ENCODE data around the gene CNTNAP3B.
"Not testable (repeated sequence)": the region's sequence is repeated elsewhere in the genome, so short reads cannot be mapped to it uniquely, and the experiment has no call there.

CNTNAP3B gene

GRCh38 chr9:42129073-42129729 lies at the start of gene CNTNAP3B:
Gene CNTNAP3B, minus strand, starts transcription at chr9:42129426. Its CDS starts 332 bp downstream, at chr9:42129094.
- DNase-seq, result not testable (repeated sequence)

- not testable (repeated sequence) for DNase-seq
Measured at GRCh38 chr9:42160299-42160698, 31.1 kb upstream of the CNTNAP3B start.

GRCh38 chr9:42127056-42127841 lies 2.0 kb downstream of the CNTNAP3B start:
- not testable (repeated sequence) for DNase-seq

GRCh38 chr9:42121007-42121406 lies 8.2 kb downstream of the CNTNAP3B start:
- DNase-seq, result not testable (repeated sequence)

GRCh38 chr9:42095929-42096328 lies 33.3 kb downstream of the CNTNAP3B start:
- not testable (repeated sequence) for DNase-seq

GRCh38 chr9:42084559-42084952 lies 44.7 kb downstream of the CNTNAP3B start:
- not testable (repeated sequence) for DNase-seq

GRCh38 chr9:42083877-42084558 lies 45.2 kb downstream of the CNTNAP3B start:
- DNase-seq, result not testable (repeated sequence)

- not testable (repeated sequence) for DNase-seq
Measured at GRCh38 chr9:42080376-42080775, 48.9 kb downstream of the CNTNAP3B start.

GRCh38 chr9:42074868-42075267 lies 54.4 kb downstream of the CNTNAP3B start:
- not testable (repeated sequence) for DNase-seq

GRCh38 chr9:42071026-42071425 lies 58.2 kb downstream of the CNTNAP3B start:
- DNase-seq, result not testable (repeated sequence)

GRCh38 chr9:42070035-42070799 lies 59.0 kb downstream of the CNTNAP3B start:
- not testable (repeated sequence) for DNase-seq

- not testable (repeated sequence) for DNase-seq
Measured at GRCh38 chr9:42053874-42054273, 75.4 kb downstream of the CNTNAP3B start.

- not testable (repeated sequence) for DNase-seq
Measured at GRCh38 chr9:42050701-42051100, 78.5 kb downstream of the CNTNAP3B start.

- DNase-seq, result not testable (repeated sequence)
Measured at GRCh38 chr9:42044422-42045010, 84.7 kb downstream of the CNTNAP3B start.

GRCh38 chr9:42033541-42033940 lies 95.7 kb downstream of the CNTNAP3B start:
- DNase-seq, result not testable (repeated sequence)

GRCh38 chr9:42020639-42021038 lies 108.6 kb downstream of the CNTNAP3B start:
- not testable (repeated sequence) for DNase-seq

GRCh38 chr9:42018220-42018922 lies 110.9 kb downstream of the CNTNAP3B start:
- not testable (repeated sequence) for DNase-seq

GRCh38 chr9:42014317-42014716 lies 114.9 kb downstream of the CNTNAP3B start:
- DNase-seq, result not testable (repeated sequence)

GRCh38 chr9:41991607-41992006 lies 137.6 kb downstream of the CNTNAP3B start:
- not testable (repeated sequence) for DNase-seq

GRCh38 chr9:41980271-41980670 lies 149.0 kb downstream of the CNTNAP3B start:
- not testable (repeated sequence) for DNase-seq

GRCh38 chr9:41977965-41978600 lies 151.1 kb downstream of the CNTNAP3B start:
- DNase-seq, result not testable (repeated sequence)
